C4-2B (cell line): Measurements from ENCODE around the gene POLE2.
A peak's percentile ranks its signal among the peaks of the same experiment; 100 is the strongest.

ENCODE experiments used
- H3K27ac ChIP-seq: fragments of 450-650 bp; 2 replicates; pipeline ENCODE4 v1.5.1; 2017
- ZFX ChIP-seq: fragments of 450-650 bp; IDR thresholded peaks from 2 replicates; pipeline ENCODE4 v1.6.1; 2017
- TF ChIP-seq, protein P1 (sequence below): fragments of 450-650 bp; conservative IDR thresholded peaks from 2 replicates; pipeline ENCODE4 v1.5.1; 2017; ENCODE audit warnings: mild to moderate bottlenecking

POLE2 gene

DNA sequence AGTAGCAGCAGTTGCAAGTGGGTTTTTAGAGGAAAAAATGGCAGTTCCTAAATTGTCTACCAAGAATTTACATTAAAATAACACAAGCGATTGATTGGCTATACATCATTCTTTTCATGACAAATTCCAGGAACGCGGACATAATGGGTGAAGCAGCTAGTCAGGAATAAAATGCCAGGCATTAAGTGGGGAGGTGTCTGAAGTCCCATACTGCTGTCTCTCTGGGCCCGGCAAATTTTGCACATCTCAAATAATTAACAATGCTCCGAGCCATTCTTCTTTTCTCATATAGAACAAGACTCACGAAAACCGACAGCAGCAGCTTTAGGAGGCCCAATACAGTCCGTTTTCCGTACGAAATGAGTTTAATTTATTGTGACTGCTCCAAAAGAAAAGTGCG lies 68.3 kb downstream of the POLE2 start:
- no peak for TF ChIP-seq ZFX
- TF ChIP-seq, protein P1, sequence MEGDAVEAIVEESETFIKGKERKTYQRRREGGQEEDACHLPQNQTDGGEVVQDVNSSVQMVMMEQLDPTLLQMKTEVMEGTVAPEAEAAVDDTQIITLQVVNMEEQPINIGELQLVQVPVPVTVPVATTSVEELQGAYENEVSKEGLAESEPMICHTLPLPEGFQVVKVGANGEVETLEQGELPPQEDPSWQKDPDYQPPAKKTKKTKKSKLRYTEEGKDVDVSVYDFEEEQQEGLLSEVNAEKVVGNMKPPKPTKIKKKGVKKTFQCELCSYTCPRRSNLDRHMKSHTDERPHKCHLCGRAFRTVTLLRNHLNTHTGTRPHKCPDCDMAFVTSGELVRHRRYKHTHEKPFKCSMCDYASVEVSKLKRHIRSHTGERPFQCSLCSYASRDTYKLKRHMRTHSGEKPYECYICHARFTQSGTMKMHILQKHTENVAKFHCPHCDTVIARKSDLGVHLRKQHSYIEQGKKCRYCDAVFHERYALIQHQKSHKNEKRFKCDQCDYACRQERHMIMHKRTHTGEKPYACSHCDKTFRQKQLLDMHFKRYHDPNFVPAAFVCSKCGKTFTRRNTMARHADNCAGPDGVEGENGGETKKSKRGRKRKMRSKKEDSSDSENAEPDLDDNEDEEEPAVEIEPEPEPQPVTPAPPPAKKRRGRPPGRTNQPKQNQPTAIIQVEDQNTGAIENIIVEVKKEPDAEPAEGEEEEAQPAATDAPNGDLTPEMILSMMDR = no peak
- H3K27ac ChIP-seq = peak overlapping the region; percentile 98

DNA sequence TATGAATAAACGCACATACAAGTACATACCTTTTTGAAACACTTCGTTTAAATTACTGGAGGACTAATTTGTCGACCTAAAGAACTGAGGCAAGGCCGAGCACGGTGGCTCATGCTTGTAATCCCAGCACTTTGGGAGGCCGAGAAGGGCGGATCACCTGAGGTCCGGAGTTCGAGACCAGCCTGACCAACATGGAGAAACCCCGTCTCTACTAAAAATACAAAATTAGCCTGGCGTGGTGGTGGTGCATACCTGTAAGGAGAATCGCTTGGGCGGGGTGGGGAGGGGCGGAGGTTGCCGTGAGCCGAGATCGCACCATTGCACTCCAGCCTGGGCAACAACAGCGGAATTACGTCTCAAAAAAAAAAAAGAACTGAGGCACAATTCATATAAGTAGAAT lies 68.7 kb downstream of the POLE2 start:
- peak overlapping the region; percentile 98 for H3K27ac ChIP-seq

DNA sequence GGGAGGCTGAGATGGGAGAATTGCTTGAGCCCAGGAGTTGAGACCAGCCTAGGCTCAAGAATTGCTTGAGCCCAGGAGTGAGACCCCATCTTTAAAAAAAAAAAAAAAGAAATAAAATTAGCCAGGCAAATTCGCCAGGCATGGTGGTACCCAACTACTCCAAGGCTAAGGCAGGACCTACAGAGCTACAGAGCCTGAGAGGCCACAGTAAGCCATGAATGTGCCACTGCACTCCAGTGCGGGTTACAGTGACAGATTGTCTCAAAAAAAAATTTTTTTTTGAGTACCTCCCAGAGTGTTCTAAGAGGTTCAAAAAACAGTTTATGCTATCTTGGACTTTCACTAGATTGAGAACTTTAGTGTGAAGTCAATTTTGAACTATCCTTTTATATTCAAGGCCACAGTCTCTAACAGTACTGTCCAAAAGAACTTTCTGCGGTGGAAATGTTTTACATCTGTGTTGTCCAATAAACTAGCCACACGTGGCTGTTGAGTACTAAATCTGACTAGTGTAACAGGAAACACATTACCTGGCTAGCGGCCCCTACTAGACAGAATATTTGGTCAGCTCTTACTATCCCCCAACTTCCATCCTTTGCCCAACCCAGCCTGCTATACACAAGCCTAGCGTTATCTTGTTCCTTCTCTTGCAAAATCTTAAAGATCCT lies 70.0 kb downstream of the POLE2 start:
- H3K27ac ChIP-seq = no peak overlapping the region
- no peak for TF ChIP-seq ZFX
- TF ChIP-seq, protein P1 = no peak

DNA sequence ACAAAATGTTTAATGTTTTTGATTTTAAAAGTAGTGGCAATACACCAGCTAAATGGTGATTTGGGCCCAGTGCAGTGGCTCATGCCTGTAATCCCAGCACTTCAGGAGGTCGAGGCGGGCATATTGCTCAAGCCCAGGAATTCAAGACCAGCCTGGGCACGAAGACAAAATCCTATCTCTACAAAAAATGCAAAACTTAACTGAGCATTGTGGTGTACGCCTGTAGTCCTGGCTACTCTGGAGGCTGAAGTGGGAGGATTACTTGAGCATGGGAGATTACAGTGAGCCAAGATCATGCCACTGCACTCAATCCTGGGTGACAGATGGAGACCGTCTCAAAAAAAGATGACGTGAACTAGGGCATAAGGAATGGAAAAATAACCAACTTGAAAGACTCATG lies 72.2 kb downstream of the POLE2 start:
- no peak overlapping the region for H3K27ac ChIP-seq
- TF ChIP-seq, protein P1 = no peak
- TF ChIP-seq ZFX = no peak

DNA sequence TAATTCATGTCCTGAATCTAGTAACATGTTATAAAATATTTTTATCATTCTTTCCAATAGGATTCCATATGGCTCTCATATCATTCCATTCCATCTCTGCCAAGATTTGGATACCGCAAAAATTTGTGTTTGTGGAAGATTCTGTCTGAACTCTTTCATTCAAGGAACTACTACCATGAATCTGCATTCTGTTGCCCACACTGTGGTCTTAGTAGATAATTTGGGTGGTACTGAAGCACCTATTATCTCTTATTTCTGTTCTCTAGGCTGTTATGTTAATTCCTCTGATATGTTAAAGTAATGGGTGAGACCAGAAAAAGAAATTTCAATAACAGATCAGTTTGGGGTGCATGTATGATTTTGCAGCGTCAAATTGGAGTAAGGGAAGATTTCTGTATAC lies 73.8 kb downstream of the POLE2 start:
- TF ChIP-seq ZFX = no peak
- TF ChIP-seq, protein P1 = no peak
- no peak overlapping the region for H3K27ac ChIP-seq

DNA sequence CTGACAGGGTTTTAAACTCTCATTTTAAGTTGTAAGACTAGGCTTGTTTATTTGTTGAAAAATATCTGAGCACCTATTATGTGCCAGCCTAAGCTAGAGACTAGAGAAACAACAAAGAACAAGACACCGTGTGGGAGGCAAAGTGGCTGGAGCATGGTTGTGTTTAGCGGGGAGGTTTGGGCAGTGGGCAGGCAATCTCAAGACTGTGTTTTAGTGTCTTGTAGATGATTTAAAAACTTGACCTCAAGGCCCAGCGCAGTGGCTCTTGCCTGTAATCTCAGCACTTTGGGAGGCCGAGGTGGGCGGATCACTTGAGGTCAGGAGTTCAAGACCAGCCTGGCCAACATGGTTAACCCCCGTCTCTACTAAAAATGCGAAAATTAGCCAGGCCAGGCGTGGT lies 75.3 kb downstream of the POLE2 start:
- no peak overlapping the region for H3K27ac ChIP-seq
- TF ChIP-seq, protein P1 = no peak
- no peak for TF ChIP-seq ZFX

DNA sequence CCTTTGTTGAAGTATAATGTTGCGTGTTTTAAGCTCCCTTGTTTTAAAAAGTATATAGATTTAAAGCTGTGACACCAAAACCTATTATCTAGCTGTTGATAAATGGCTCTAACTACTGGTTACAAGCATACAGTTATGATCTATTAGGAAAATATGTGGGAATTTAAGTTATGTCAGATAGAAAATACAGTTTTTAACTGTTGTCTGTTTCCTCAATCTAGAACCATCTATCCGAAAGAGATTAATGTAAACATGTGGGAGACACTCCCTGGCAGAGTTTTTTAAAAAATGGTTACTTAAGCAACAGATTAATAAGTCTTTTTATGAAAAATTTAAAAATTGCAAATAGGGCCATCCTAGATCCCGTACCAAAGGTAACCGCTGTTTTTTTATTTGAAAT lies 75.8 kb downstream of the POLE2 start:
- H3K27ac ChIP-seq = no peak overlapping the region
- TF ChIP-seq ZFX = no peak
- TF ChIP-seq, protein P1 = no peak

DNA sequence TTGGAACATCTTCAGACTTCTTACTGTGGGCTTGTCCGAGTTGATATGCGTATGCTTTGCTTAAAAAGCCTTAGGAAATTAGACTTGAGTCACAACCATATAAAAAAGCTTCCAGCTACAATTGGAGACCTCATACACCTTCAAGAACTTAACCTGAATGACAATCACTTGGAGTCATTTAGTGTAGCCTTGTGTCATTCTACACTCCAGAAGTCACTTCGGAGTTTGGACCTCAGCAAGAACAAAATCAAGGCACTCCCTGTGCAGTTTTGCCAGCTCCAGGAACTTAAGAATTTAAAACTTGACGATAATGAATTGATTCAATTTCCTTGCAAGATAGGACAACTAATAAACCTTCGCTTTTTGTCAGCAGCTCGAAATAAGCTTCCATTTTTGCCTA lies 80.4 kb downstream of the POLE2 start:
- H3K27ac ChIP-seq = no peak overlapping the region
- TF ChIP-seq, protein P1 = no peak
- TF ChIP-seq ZFX = no peak
